Measurements from ENCODE around the gene MAN1A2.

DNA sequence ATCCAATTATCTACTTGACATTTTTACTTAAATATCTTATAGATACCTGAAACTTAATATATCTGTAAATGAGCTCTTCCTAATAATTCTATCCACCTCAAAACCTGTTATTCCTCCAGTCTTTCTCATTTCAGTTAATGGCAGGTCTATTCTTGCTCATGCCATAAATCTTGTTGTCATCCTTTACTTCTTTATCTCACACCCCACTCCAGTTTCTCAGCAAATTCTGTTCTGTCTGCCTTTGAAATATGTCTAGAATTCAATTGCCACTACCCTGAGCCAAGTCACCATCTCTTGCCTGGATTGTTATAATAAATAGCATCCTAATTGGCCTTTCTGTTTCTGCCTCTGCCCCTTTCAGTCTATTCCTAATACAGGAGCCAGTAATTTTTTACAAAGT is 105.8 kb downstream of the MAN1A2 start:
- TF ChIP-seq EZH2 (IDR thresholded peaks at IDR 0.05; ENCODE audit: insufficient read depth, poor library complexity, severe bottlenecking) (no peak), EZH2phosphoT487 (IDR thresholded peaks at IDR 0.05; ENCODE audit: insufficient read depth, low read depth) (no peak)
